ENCODE results near the gene KRTAP5-4.
"Not testable (repeated sequence)": the region's sequence is repeated elsewhere in the genome, so short reads cannot be mapped to it uniquely, and the experiment has no call there.

DNA sequence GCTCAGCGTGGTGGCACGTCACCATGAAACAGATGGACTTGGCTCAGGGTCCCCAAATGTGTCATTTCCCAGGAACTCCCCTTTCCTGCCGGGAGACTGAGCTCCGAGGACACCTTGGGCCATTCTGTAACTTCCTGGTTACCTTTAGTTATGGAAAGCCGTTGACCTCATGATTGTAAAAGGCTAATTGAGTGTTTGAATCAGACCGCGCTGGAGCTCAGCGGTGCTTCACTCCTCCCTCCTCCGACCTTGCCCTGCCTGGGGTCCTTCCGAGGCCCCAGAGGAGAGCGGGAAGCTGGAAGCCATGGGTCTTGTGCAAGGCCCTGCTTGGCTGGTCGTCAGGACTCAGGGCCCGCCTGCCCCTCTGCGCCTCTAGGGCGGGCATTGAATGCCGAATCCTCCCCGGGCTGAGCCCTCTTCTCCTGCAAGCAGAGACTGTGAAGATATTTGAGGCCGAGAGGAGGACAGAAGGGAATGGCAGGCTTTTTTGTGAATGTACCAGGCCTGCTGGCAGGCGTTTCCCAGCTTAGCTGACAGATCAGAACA is 25.3 kb downstream of the KRTAP5-4 start:
- TF ChIP-seq POLR2A, CTCF, EP300 (IDR thresholded peaks at IDR 0.05): not testable (repeated sequence)
